PC-9 (cell line): ENCODE data around the gene SUMF1. TPM values are rescaled to one million over a fixed set of nuclear protein-coding genes. Genes with fewer than 3 reads are reported as not detected.

Experiments used
- BruUV-seq: library from RNA; stranded (reverse); fragments of 400-500 nt; replicated peaks from 2 replicates; lab custom pipeline; 2021; lab: Mats Ljungman, UMichigan
- CTCF ChIA-PET: fragments of 300-600 bp; sonication (Branson Sonifier 250); formaldehyde crosslinking; loops from one replicate; lab custom pipeline; 2022; ENCODE audit warnings: antibody characterized with exemption; lab: Charles Lee
- POLR2A ChIA-PET: fragments of 300-600 bp; sonication (Branson Sonifier 250); formaldehyde crosslinking; loops from one replicate; lab custom pipeline; 2022; ENCODE audit warnings: antibody characterized with exemption; ENCODE audit not compliant: unreplicated experiment; lab: Charles Lee
- DNase-seq, 2 experiments: peaks; one replicate each; pipeline versions ENCODE4 v3.0.0 to v3.0.0-alpha.2; 2015 to 2022; ENCODE audit warnings: mixed read lengths in 1 of 2
- H2AFZ ChIP-seq: fragments of 200-600 bp; sonication (generic); 2 replicates; pipeline ENCODE4 v1.8.1; 2017; ENCODE audit warnings: antibody characterized with exemption
- H3F3A ChIP-seq: fragments of 200-600 bp; sonication (generic); 2 replicates; pipeline ENCODE4 v1.8.1; 2017; ENCODE audit warnings: antibody characterized with exemption, mild to moderate bottlenecking, low read depth; ENCODE audit not compliant: insufficient read depth
- H3K27ac ChIP-seq: fragments of 200-600 bp; sonication (generic); 2 replicates; pipeline ENCODE4 v1.6.1; 2016; ENCODE audit warnings: mixed run types
- H3K27me3 ChIP-seq: fragments of 200-600 bp; sonication (generic); 2 replicates; pipeline ENCODE4 v1.6.1; 2016; ENCODE audit warnings: low read depth, mixed run types; ENCODE audit not compliant: insufficient read depth
- H3K36me3 ChIP-seq: fragments of 200-600 bp; sonication (generic); 2 replicates; pipeline ENCODE4 v1.6.1; 2016; ENCODE audit warnings: low read depth, mixed run types
- H3K4me1 ChIP-seq: fragments of 200-600 bp; sonication (generic); replicated peaks from 2 replicates; pipeline ENCODE4 v1.6.1; 2016; ENCODE audit warnings: mixed run types; ENCODE audit not compliant: insufficient read depth
- H3K4me2 ChIP-seq: fragments of 200-600 bp; sonication (generic); 2 replicates; pipeline ENCODE4 v1.6.1; 2017; ENCODE audit warnings: mixed run types
- H3K4me3 ChIP-seq: fragments of 200-600 bp; sonication (generic); 2 replicates; pipeline ENCODE4 v1.6.1; 2016; ENCODE audit warnings: mixed run types
- H3K79me2 ChIP-seq: fragments of 200-600 bp; sonication (generic); 2 replicates; pipeline ENCODE4 v1.6.1; 2017; ENCODE audit warnings: low read depth, mixed run types
- H3K9me2 ChIP-seq: fragments of 200-600 bp; sonication (generic); 2 replicates; pipeline ENCODE4 v1.8.1; 2017; ENCODE audit warnings: mild to moderate bottlenecking; ENCODE audit not compliant: insufficient read depth
- H3K9me3 ChIP-seq: fragments of 200-600 bp; sonication (generic); 2 replicates; pipeline ENCODE4 v1.8.1; 2016; ENCODE audit warnings: low read depth; ENCODE audit not compliant: insufficient read depth
- H4K20me1 ChIP-seq: fragments of 200-600 bp; sonication (generic); 2 replicates; pipeline ENCODE4 v1.8.1; 2017; ENCODE audit not compliant: insufficient read depth
- EZH2 ChIP-seq: fragments of 200-600 bp; sonication (generic); IDR thresholded peaks from 2 replicates; pipeline ENCODE4 v1.8.0; 2017; ENCODE audit warnings: antibody characterized with exemption, low read depth
- intact Hi-C: fragments of 100-400 bp; cut with micrococcal nuclease; formaldehyde crosslinking; loops from one replicate; pipeline ENCODE4 v1.10.0; 2022; ENCODE audit not compliant: unreplicated experiment
- total RNA-seq: library from RNA; stranded (reverse); gene quantifications from 2 replicates; pipeline ENCODE4 v1.2.3, GENCODE V29; 2021
- TF ChIP-seq, protein P1 (sequence below): fragments of 200-600 bp; sonication (generic); conservative IDR thresholded peaks from 2 replicates; pipeline ENCODE4 v1.6.1; 2017; ENCODE audit warnings: mixed run types, antibody characterized with exemption, mild to moderate bottlenecking, moderate library complexity

The SUMF1 gene
- total RNA-seq, 1 experiment from 2014 or later: 41.6 TPM

- Histone ChIP-seq H3F3A (no peaks in the 10 kb centered on the region), H3K4me1 (no peaks in the 10 kb centered on the region), H2AFZ (no peak overlapping the region), H3K36me3 (no peaks in the 10 kb centered on the region), H3K4me3 (no peak overlapping the region), H3K4me2 (no peak overlapping the region), H3K27ac (no peak overlapping the region), H3K27me3 (no peaks in the 10 kb centered on the region), H3K79me2 (no peaks in the 10 kb centered on the region), H3K9me2 (no peaks in the 10 kb centered on the region), H3K9me3 (no peaks in the 10 kb centered on the region), H4K20me1 (no peaks in the 10 kb centered on the region)
- ChIA-PET CTCF (no interaction called here), POLR2A (no interaction called here)
- DNase-seq: no peak
- intact Hi-C loops: loop anchor here (10.0 kb wide), 1 partner anchor 138 kb away; the partner anchor contains the start of gene ITPR1
- BruUV-seq: no TSS peak
- no peak for TF ChIP-seq EZH2
- TF ChIP-seq, protein P1, sequence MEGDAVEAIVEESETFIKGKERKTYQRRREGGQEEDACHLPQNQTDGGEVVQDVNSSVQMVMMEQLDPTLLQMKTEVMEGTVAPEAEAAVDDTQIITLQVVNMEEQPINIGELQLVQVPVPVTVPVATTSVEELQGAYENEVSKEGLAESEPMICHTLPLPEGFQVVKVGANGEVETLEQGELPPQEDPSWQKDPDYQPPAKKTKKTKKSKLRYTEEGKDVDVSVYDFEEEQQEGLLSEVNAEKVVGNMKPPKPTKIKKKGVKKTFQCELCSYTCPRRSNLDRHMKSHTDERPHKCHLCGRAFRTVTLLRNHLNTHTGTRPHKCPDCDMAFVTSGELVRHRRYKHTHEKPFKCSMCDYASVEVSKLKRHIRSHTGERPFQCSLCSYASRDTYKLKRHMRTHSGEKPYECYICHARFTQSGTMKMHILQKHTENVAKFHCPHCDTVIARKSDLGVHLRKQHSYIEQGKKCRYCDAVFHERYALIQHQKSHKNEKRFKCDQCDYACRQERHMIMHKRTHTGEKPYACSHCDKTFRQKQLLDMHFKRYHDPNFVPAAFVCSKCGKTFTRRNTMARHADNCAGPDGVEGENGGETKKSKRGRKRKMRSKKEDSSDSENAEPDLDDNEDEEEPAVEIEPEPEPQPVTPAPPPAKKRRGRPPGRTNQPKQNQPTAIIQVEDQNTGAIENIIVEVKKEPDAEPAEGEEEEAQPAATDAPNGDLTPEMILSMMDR: no peak
Observed at GRCh38 chr3:4356546-4357410, 110.3 kb downstream of the SUMF1 start.

GRCh38 chr3:4356220-4356540, 110.9 kb downstream of the SUMF1 start:
- Histone ChIP-seq H3K9me3 (no peaks in the 10 kb centered on the region), H3F3A (no peaks in the 10 kb centered on the region), H3K4me3 (no peak overlapping the region), H3K27ac (no peak overlapping the region), H2AFZ (no peak overlapping the region), H3K4me2 (no peak overlapping the region), H3K79me2 (no peaks in the 10 kb centered on the region), H3K9me2 (no peaks in the 10 kb centered on the region), H4K20me1 (no peaks in the 10 kb centered on the region), H3K36me3 (no peaks in the 10 kb centered on the region), H3K4me1 (no peaks in the 10 kb centered on the region), H3K27me3 (no peaks in the 10 kb centered on the region)
- no peak for TF ChIP-seq EZH2
- TF ChIP-seq, protein P1: no peak
- ChIA-PET CTCF (no interaction called here), POLR2A (no interaction called here)
- BruUV-seq: no TSS peak
- no peak for DNase-seq
- intact Hi-C loops: loop anchor here (10.0 kb wide), 1 partner anchor 139 kb away; the partner anchor contains the start of gene ITPR1

DNA sequence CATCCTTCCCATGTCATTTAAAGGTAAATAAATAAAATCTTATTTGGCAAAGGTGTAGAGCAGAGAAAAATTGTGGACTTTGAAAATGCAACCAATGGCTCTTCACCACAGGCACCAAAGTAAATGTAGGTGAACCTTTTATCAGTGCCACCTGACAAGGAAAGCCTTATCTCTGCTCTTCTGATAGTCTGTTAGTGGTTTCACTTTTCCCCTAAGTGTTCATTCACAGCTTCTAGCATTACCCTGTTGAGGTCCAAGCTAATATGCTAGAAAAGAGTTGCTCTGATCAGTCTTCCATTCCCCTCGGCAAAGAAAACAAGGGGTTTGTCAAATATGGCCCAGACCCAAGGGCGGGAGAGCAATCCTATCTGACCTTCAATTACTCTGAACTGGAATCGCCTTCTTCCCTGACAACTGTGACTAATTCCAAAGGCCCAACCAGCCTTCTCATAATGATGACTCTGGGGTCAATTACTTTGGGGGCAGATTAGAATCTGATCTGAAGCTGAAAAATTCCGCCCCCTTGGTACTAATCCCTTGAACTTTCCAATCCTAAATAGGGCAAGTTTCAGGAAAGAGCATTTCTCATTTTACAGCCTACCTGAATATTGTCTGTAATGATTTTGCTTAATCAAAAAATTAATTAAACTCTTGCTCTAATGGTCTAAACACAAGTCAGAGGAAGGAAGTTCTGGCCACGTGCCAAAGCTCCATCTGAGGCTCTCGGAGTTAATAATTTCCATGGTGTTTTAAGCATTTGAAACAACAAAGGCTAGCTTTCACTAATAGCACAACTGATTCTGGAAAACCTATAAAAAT, 111.5 kb downstream of the SUMF1 start:
- no peak overlapping the region for H2AFZ ChIP-seq
- no TSS peak for BruUV-seq
- H3K9me2 ChIP-seq: no peaks in the 10 kb centered on the region
- intact Hi-C loops: loop anchor here (10.0 kb wide), 1 partner anchor 139 kb away; the partner anchor contains the start of gene ITPR1
- no peaks in the 10 kb centered on the region for H3K27me3 ChIP-seq
- no peak overlapping the region for H3K4me3 ChIP-seq
- H3K9me3 ChIP-seq: no peaks in the 10 kb centered on the region
- ChIA-PET POLR2A (no interaction called here), CTCF (no interaction called here)
- no peaks in the 10 kb centered on the region for H3F3A ChIP-seq
- no peak for DNase-seq
- no peaks in the 10 kb centered on the region for H4K20me1 ChIP-seq
- TF ChIP-seq, protein P1: no peak
- no peak for TF ChIP-seq EZH2
- no peaks in the 10 kb centered on the region for H3K36me3 ChIP-seq
- H3K4me2 ChIP-seq: no peak overlapping the region
- H3K79me2 ChIP-seq: no peaks in the 10 kb centered on the region
- no peaks in the 10 kb centered on the region for H3K4me1 ChIP-seq
- no peak overlapping the region for H3K27ac ChIP-seq
